OCI-LY1 (cell line): ENCODE measurements around the gene MEGF6.

ENCODE experiments used
- EZH2 ChIP-seq: fragments of 200-600 bp; sonication (generic), shearing (Covaris generic); IDR thresholded peaks from 2 replicates; pipeline ENCODE4 v1.8.0; 2017; ENCODE audit warnings: borderline replicate concordance, mixed run types, mild to moderate bottlenecking, antibody characterized with exemption, low read length, moderate library complexity, mixed read lengths
- TF ChIP-seq, protein P1 (sequence below): fragments of 200-600 bp; sonication (generic), shearing (Covaris generic); IDR thresholded peaks from 2 replicates; pipeline ENCODE4 v1.5.1; 2017; ENCODE audit warnings: mild to moderate bottlenecking, antibody characterized with exemption, low read length, moderate library complexity, mixed read lengths

DNA sequence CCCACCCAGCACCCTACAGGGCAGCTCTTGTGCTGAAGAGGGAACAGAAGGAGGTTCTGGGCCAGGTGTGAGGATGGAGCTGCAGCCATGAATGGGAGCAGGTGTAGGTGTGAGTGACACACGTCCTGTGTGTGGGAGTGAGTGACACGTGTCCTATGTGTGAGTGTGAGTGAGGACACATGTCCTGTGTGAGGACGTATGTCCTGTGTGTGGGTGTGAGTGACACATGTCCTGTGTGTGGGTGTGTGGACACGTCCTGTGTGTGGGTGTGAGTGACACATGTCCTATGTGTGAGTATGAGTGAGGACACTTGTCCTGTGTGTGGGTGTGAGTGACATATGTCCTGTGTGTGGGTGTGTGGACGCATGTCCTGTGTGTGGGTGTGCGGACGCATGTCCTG lies 26.4 kb downstream of the MEGF6 start:
- TF ChIP-seq, protein P1, sequence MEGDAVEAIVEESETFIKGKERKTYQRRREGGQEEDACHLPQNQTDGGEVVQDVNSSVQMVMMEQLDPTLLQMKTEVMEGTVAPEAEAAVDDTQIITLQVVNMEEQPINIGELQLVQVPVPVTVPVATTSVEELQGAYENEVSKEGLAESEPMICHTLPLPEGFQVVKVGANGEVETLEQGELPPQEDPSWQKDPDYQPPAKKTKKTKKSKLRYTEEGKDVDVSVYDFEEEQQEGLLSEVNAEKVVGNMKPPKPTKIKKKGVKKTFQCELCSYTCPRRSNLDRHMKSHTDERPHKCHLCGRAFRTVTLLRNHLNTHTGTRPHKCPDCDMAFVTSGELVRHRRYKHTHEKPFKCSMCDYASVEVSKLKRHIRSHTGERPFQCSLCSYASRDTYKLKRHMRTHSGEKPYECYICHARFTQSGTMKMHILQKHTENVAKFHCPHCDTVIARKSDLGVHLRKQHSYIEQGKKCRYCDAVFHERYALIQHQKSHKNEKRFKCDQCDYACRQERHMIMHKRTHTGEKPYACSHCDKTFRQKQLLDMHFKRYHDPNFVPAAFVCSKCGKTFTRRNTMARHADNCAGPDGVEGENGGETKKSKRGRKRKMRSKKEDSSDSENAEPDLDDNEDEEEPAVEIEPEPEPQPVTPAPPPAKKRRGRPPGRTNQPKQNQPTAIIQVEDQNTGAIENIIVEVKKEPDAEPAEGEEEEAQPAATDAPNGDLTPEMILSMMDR, result no peak
- no peak for TF ChIP-seq EZH2
